SH-SY5Y (cell line): Measurements from ENCODE around the gene FBRS.

ENCODE experiments used
- GATA2 ChIP-seq: IDR thresholded peaks from 2 replicates; pipeline ENCODE4 v1.6.1; 2011; ENCODE audit warnings: mild to moderate bottlenecking, low read depth, low read length
- GATA3 ChIP-seq: IDR thresholded peaks from 2 replicates; pipeline ENCODE4 v1.6.1; 2011; ENCODE audit warnings: low read depth, mild to moderate bottlenecking, low read length, moderate library complexity

DNA sequence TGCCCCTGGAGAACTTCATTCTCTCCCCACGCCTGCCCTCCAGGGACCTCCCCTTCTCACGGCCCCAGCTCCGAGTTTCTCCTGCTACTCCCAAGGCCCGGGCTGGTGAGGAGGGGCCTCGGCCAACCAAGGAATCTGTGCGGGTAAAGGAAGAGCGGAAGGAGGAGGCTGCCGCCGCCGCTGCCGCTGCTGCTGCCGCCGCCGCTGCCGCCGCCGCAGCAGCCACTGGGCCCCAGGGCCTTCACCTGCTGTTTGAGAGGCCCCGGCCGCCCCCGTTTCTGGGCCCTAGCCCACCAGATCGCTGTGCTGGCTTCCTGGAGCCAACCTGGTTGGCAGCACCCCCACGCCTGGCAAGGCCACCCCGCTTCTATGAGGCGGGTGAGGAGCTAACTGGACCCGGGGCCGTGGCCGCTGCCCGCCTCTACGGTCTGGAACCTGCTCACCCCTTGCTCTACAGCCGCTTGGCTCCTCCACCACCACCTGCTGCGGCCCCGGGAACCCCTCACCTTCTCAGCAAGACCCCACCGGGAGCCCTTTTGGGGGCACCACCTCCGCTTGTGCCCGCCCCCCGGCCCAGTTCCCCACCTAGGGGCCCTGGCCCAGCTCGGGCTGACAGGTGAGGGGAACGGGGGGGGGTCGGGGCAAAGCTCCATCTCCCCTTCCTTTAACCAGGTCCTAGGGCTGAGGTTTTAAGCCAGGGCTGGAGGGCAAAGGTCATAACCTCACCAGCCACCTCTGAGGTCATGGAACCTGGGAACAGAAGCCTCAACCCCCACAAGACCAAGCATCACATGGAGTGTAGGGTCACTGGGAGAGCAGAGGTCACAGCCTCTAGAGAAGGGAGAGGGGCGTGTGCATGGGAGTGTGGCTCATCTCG is 11.0 kb downstream of the FBRS start:
- TF ChIP-seq GATA2, result no peak
- TF ChIP-seq GATA3, result no peak
